GM13976 (cell line): ENCODE data around the gene HECW1.

ENCODE experiments used
- DNase-seq: peaks from one replicate; pipeline ENCODE4 v3.0.0; 2012; ENCODE audit warnings: low spot score
- CTCF ChIP-seq: IDR thresholded peaks from 2 replicates; pipeline ENCODE4 v1.5.1; 2012; ENCODE audit warnings: borderline replicate concordance, mild to moderate bottlenecking; ENCODE audit not compliant: insufficient read depth; ENCODE audit errors: extremely low read depth, missing control alignments, control extremely low read depth
- in situ Hi-C: fragments of 300-500 bp; cut with MboI; formaldehyde crosslinking; loops from one replicate; pipeline ENCODE4 v1.12.0; 2022; ENCODE audit warnings: low sequenced_read_pairs, mixed read lengths, inconsistent platforms; ENCODE audit not compliant: unreplicated experiment

The HECW1 gene

GRCh38 chr7:43430411-43430810, 318.0 kb downstream of the HECW1 start:
- in situ Hi-C loops = loop anchor here (25.0 kb wide), 1 partner anchor 493 kb away; the partner anchor contains the start of genes MRPL32 and PSMA2
- no peak for DNase-seq
- no peak for TF ChIP-seq CTCF

GRCh38 chr7:43431020-43431595, 318.7 kb downstream of the HECW1 start:
- no peak for DNase-seq
- no peak for TF ChIP-seq CTCF
- in situ Hi-C loops = loop anchor here (25.0 kb wide), 1 partner anchor 494 kb away; the partner anchor contains the start of genes MRPL32 and PSMA2

GRCh38 chr7:43433639-43434038, 321.2 kb downstream of the HECW1 start:
- no peak for TF ChIP-seq CTCF
- in situ Hi-C loops = loop anchor here (25.0 kb wide), 1 partner anchor 496 kb away; the partner anchor contains the start of genes MRPL32 and PSMA2
- no peak for DNase-seq

GRCh38 chr7:43437001-43437400, 324.6 kb downstream of the HECW1 start:
- no peak for TF ChIP-seq CTCF
- in situ Hi-C loops = loop anchor here (25.0 kb wide), 1 partner anchor 500 kb away; the partner anchor contains the start of genes MRPL32 and PSMA2
- DNase-seq = no peak

GRCh38 chr7:43438897-43439479, 326.5 kb downstream of the HECW1 start:
- no peak for TF ChIP-seq CTCF
- in situ Hi-C loops = loop anchor here (25.0 kb wide), 1 partner anchor 502 kb away; the partner anchor contains the start of genes MRPL32 and PSMA2
- no peak for DNase-seq

GRCh38 chr7:43439631-43440401, 327.4 kb downstream of the HECW1 start:
- peak; percentile 75 for TF ChIP-seq CTCF
- in situ Hi-C loops = loop anchor here (25.0 kb wide), 1 partner anchor 503 kb away; the partner anchor contains the start of genes MRPL32 and PSMA2
- DNase-seq = peak; percentile 83
